GM12873 (cell line): ENCODE data around the gene NAT9.

Source experiments
- TF ChIP-seq, protein P1 (sequence below): IDR thresholded peaks from 2 replicates; pipeline ENCODE4 v1.5.1; 2012; ENCODE audit warnings: low read depth, mild to moderate bottlenecking, moderate library complexity, low read length, control low read depth; ENCODE audit not compliant: insufficient read depth; ENCODE audit errors: missing control alignments

The NAT9 gene

DNA sequence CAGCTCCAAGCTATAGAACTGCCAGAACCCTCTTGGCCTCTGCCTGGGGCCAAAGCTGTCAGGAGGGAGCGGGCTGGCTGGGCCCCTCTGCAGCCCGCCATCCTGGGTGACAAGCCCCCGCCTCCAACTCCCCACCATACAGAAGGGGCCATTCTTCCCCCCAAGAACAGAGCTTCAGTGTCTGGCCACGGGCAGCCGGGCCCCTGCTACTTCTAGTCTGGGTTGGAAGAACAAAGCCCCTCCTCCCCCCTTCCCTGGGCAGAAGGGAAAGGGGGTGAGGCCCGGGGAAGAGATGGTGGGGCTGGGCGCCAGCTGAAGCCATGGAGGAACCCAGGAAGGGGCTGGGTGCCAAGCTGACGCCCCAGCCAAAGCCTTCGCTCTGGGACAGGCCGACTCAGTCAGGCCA, 9.0 kb downstream of the NAT9 start:
- TF ChIP-seq, protein P1, sequence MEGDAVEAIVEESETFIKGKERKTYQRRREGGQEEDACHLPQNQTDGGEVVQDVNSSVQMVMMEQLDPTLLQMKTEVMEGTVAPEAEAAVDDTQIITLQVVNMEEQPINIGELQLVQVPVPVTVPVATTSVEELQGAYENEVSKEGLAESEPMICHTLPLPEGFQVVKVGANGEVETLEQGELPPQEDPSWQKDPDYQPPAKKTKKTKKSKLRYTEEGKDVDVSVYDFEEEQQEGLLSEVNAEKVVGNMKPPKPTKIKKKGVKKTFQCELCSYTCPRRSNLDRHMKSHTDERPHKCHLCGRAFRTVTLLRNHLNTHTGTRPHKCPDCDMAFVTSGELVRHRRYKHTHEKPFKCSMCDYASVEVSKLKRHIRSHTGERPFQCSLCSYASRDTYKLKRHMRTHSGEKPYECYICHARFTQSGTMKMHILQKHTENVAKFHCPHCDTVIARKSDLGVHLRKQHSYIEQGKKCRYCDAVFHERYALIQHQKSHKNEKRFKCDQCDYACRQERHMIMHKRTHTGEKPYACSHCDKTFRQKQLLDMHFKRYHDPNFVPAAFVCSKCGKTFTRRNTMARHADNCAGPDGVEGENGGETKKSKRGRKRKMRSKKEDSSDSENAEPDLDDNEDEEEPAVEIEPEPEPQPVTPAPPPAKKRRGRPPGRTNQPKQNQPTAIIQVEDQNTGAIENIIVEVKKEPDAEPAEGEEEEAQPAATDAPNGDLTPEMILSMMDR = no peak

- TF ChIP-seq, protein P1 = no peak
Observed at GRCh38 chr17:74766413-74766812, 9.7 kb downstream of the NAT9 start.

DNA sequence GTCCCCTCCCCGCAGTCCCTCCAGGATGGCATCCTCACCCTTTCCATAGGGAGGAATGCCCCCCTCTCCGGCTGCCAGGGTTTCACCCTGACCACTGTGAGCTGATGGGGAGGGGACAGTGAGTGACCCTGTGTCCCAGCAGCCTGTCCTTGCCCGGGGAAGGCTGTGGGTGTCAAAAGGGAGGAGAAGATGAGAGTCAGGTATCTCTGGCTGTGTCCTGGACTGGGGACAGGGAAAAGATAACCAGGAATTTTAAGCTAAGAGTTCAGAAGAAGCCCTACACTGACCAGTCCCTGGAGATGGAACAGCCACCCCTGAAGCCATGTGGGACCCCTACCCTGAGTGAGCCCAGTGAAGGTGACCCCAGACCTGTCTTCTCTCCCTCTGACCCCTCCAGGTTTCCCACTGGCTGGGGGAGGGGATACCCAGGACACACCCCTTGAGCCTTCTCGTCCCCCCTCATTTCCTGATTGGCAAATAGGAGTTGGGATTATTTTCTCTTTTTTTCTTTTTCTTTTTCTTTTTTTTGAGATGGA, 11.3 kb downstream of the NAT9 start:
- TF ChIP-seq, protein P1 = no peak

- TF ChIP-seq, protein P1 = no peak
Observed at GRCh38 chr17:74763565-74764387, 12.4 kb downstream of the NAT9 start.

GRCh38 chr17:74761931-74762330, 14.2 kb downstream of the NAT9 start:
- TF ChIP-seq, protein P1 = no peak

DNA sequence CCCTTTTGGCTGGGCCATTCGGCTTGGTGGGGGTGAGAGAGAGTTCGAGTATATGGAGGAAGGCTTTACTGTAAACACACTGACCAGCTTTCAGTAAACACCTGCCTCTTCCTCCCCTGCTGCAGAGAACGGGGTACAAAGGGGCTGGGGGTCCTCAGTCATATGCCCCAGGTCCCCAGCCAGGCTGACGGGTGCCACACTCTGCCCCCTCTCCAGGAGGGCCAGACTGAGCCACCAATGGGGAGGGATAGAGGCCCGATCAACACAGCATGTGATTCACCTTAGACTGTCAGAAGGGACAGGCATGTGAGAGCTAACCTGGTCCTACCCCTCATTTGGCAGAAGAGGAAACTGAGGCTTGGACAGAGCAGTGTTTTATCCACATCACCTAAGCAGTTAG, 14.7 kb downstream of the NAT9 start:
- TF ChIP-seq, protein P1 = no peak

- TF ChIP-seq, protein P1 = no peak
Observed at GRCh38 chr17:74760404-74761105, 15.6 kb downstream of the NAT9 start.
